GM13977 (cell line): ENCODE results near the gene KCNS1.

Source experiments
- DNase-seq: peaks from one replicate; pipeline ENCODE4 v3.0.0; 2012; ENCODE audit warnings: low spot score
- in situ Hi-C: fragments of 300-500 bp; cut with MboI; formaldehyde crosslinking; loops from one replicate; pipeline ENCODE4 v1.12.0; 2022; ENCODE audit warnings: low sequenced_read_pairs, low pct_unique_long_range_greater_than_20kb, mixed read lengths, inconsistent platforms; ENCODE audit not compliant: unreplicated experiment
- TF ChIP-seq, protein P1 (sequence below): IDR thresholded peaks from 2 replicates; pipeline ENCODE4 v1.5.1; 2012; ENCODE audit warnings: mild to moderate bottlenecking, control low read depth; ENCODE audit not compliant: insufficient read depth; ENCODE audit errors: extremely low read depth, missing control alignments

Gene KCNS1

DNA sequence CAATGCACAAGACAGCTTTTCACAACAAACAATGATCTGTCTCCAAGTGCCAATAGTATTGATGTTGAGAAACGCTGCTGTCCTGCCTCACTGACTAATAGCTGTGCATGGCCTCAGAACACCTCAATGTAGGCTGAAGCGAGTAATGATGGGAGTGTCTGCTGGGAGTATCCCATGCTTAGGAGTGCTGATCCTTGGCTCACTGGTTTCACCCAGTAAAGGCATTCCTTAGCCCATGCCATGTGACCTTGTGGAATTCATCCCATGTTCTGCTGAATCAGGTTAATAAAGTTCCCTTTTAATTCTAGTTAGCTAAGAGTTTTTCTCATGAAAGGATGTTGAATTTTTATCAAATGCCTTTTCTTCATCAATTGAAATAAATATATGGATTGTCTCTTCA lies 27.2 kb upstream of the KCNS1 start:
- in situ Hi-C loops: no loop called here
- TF ChIP-seq, protein P1, sequence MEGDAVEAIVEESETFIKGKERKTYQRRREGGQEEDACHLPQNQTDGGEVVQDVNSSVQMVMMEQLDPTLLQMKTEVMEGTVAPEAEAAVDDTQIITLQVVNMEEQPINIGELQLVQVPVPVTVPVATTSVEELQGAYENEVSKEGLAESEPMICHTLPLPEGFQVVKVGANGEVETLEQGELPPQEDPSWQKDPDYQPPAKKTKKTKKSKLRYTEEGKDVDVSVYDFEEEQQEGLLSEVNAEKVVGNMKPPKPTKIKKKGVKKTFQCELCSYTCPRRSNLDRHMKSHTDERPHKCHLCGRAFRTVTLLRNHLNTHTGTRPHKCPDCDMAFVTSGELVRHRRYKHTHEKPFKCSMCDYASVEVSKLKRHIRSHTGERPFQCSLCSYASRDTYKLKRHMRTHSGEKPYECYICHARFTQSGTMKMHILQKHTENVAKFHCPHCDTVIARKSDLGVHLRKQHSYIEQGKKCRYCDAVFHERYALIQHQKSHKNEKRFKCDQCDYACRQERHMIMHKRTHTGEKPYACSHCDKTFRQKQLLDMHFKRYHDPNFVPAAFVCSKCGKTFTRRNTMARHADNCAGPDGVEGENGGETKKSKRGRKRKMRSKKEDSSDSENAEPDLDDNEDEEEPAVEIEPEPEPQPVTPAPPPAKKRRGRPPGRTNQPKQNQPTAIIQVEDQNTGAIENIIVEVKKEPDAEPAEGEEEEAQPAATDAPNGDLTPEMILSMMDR: no peak
- no peak for DNase-seq

DNA sequence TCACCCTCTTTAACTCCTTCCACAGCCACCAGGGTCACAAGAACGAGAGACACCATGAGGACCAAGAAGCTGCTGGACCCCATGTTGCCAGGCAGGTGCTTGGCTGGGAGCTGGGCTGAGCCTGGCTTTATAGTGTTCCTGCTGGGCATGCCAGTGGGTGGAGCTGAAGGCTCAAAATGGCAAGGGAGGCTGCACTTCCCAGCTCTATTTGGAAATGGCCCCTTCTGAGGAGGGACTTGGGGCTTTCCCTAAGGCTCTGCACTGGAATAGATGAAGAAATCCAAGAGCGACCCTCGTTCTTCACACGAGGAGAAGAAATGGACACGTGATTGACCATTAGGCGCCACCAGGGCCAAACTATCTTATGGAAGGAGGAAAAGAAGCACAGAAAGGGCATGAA lies 23.4 kb upstream of the KCNS1 start, which contains the start of gene WFDC12:
WFDC12 (minus strand) TSS at position 101 of the 400 bp plus-strand sequence; CDS start at position 83, 18 bp downstream.
- TF ChIP-seq, protein P1: no peak
- in situ Hi-C loops: no loop called here

DNA sequence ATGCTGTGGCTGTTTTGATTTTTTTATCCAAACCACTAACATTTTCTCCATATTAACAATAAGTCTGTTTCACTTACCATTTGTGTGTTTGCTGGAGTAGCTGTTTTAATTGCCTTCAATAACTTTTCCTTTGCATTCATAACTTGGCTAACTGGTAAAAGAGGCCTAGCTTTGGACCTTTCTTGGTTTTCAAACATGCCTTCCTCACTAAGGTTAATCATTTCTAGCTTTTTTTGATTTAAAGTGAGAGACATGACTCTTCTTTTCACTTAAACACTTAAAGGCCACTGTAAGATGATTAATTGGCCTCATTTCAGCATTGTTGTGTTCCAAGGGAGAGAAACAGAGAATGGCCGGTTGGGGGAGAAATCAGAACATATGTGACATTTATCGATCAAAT lies 20.5 kb upstream of the KCNS1 start:
- in situ Hi-C loops: no loop called here
- TF ChIP-seq, protein P1: no peak

More for the DNA sequence above, 23.4 kb upstream of the KCNS1 start, which contains the start of gene WFDC12:
- no peak for DNase-seq

DNA sequence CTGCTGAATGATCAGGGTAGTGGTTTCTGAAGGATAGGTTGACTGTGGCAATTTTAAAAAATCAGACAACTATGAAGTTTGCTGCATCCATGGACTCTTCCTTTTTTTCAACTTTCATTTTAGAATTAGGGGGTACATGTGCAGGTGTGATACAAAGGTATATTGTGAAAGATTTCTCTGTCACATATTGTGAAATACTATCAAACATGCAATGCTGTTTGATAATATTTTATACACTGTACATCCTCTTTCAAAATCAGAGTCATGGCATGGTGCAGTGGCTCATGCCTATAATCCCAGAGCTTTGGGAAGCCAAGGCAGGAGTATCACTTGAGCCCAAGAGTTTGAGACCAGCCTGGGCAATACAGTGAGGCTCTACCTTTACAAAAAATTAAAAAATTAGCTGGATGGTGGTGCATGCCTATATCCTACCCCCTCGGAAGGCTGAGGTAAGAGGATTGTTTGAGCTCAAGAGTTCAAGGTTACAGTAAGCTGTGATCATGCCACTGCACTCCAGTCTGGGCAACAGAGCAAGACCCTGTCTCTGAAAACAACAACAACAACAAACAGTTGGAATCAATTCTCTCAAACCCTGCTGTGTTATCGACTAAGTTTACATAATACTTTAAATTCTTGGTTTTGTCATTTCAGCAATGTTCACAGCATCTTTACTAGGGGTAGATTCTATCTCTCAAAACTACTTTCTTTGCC lies 18.8 kb upstream of the KCNS1 start:
- no peak for DNase-seq

More for the DNA sequence above, 20.5 kb upstream of the KCNS1 start:
- DNase-seq: no peak

DNA sequence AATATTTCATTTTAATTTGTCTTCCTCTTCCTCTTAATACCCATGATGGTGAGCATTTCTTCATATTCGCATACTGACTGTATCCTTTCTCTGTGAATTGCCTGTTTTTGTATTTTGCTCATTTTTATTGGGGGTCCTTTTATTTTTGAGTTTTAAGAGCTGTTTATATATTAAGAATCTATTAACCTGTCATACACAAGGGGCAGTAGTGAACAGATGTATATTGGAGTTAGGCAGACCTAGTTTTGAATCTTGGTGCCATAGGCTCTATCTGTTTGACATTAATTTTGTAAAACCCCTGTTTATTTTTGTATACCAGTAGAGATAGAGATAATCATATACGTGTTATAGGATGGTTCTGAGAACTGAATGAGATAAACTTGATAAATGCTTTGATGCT lies 17.1 kb upstream of the KCNS1 start:
- in situ Hi-C loops: no loop called here
- DNase-seq: no peak

More for the DNA sequence above, 18.8 kb upstream of the KCNS1 start:
- in situ Hi-C loops: no loop called here
- TF ChIP-seq, protein P1: no peak

DNA sequence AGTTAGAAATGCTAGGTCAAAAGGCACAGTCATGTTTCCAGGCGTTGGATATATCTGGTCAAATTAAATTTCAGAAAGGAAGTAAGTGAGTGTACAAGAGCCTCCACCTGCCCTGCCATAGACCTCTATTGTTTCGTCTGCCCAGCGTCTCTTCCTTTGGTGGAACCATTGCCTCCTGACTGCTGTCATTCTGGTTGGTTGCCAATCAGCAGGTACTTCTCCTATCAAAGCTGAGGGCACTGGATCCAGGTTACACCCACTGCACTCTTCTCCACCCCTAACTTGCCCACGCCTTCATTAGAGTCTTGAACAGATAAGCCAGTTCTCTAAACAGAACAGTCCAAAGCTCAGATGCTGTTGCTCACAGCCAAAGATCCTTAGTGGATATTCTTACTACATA lies 16.7 kb upstream of the KCNS1 start:
- TF ChIP-seq, protein P1: no peak
- no peak for DNase-seq
- in situ Hi-C loops: no loop called here

More for the DNA sequence above, 17.1 kb upstream of the KCNS1 start:
- TF ChIP-seq, protein P1: no peak
